ENCODE data around the gene AQP7.
A peak's percentile ranks its signal among the peaks of the same experiment; 100 is the strongest.
"Not testable (repeated sequence)": the region's sequence is repeated elsewhere in the genome, so short reads cannot be mapped to it uniquely, and the experiment has no call there.

AQP7 gene

GRCh38 chr9:33364127-33364526, 38.2 kb downstream of the AQP7 start:
- no peak overlapping the region for H3K27ac ChIP-seq (ENCODE audit: insufficient read depth in 1 of 2, low read depth in 1 of 2, low read length in 2 of 2, poor library complexity in 1 of 2, severe bottlenecking in 2 of 2)
- 87% methylated on average over 2 of the region's 2 CpGs for WGBS (ENCODE audit: insufficient coverage)
- ChIA-PET POLR2A (no interaction called here), CTCF (interaction anchor here (2.5 kb wide), 1 partner anchor 10 kb away, joined by 16 read pairs; no protein-coding TSS in a partner anchor)
- no peaks in the 10 kb centered on the region for H3K4me1 ChIP-seq (ENCODE audit: control extremely low read depth in 1 of 4, control insufficient read depth in 4 of 4, insufficient read depth in 4 of 4, low read length in 3 of 4)
- peaks cover 26 to 50% (median 38%) of the 10 kb centered on the region in 4 experiments for H3K36me3 ChIP-seq (ENCODE audit: control insufficient read depth in 4 of 4, insufficient read depth in 4 of 4, low read length in 3 of 4)
- no peaks in the 10 kb centered on the region for H3K9me3 ChIP-seq (ENCODE audit: control extremely low read depth in 1 of 5, control insufficient read depth in 4 of 5, insufficient read depth in 2 of 5, low read depth in 1 of 5, low read length in 4 of 5)
- no peak overlapping the region for H3K4me3 ChIP-seq (ENCODE audit: control insufficient read depth in 1 of 7, extremely low read depth in 1 of 7, insufficient read depth in 4 of 7, low read depth in 2 of 7, low read length in 6 of 7)
- no peaks in the 10 kb centered on the region for H3K27me3 ChIP-seq (replicated peaks in 2 of 5; ENCODE audit: control insufficient read depth in 4 of 5, insufficient read depth in 5 of 5, low read length in 4 of 5)
- no peak for DNase-seq

- CTCF ChIA-PET; H3K27me3 ChIP-seq (replicated peaks in 2 of 5; ENCODE audit: control insufficient read depth in 4 of 5, insufficient read depth in 5 of 5, low read length in 4 of 5); H3K27ac ChIP-seq (ENCODE audit: insufficient read depth in 1 of 2, low read depth in 1 of 2, low read length in 2 of 2, poor library complexity in 1 of 2, severe bottlenecking in 2 of 2); DNase-seq; H3K4me3 ChIP-seq (ENCODE audit: control insufficient read depth in 1 of 7, extremely low read depth in 1 of 7, insufficient read depth in 4 of 7, low read depth in 2 of 7, low read length in 6 of 7); POLR2A ChIA-PET; H3K9me3 ChIP-seq (ENCODE audit: control extremely low read depth in 1 of 5, control insufficient read depth in 4 of 5, insufficient read depth in 2 of 5, low read depth in 1 of 5, low read length in 4 of 5): not testable (repeated sequence)
- peaks cover 4 to 23% (median 11%) of the 10 kb centered on the region in 4 experiments for H3K36me3 ChIP-seq (ENCODE audit: control insufficient read depth in 4 of 4, insufficient read depth in 4 of 4, low read length in 3 of 4)
- peaks cover 2 to 11% (median 4%) of the 10 kb centered on the region in 4 experiments for H3K4me1 ChIP-seq (ENCODE audit: control extremely low read depth in 1 of 4, control insufficient read depth in 4 of 4, insufficient read depth in 4 of 4, low read length in 3 of 4)
- WGBS (ENCODE audit: insufficient coverage) = no CpG with 5 or more reads among the region's 3 CpGs
These were observed 43.7 kb downstream of the AQP7 start for GRCh38 chr9:33358641-33359040.

GRCh38 chr9:33355933-33356332, 46.4 kb downstream of the AQP7 start:
- no CpG with 5 or more reads among the region's 1 CpG for WGBS (ENCODE audit: insufficient coverage)
- Histone ChIP-seq H3K4me3 (ENCODE audit: control insufficient read depth in 1 of 7, extremely low read depth in 1 of 7, insufficient read depth in 4 of 7, low read depth in 2 of 7, low read length in 6 of 7) (no peak overlapping the region), H3K36me3 (ENCODE audit: control insufficient read depth in 4 of 4, insufficient read depth in 4 of 4, low read length in 3 of 4) (peaks cover 9 to 33% (median 13%) of the 10 kb centered on the region in 4 experiments), H3K27me3 (replicated peaks in 2 of 5; ENCODE audit: control insufficient read depth in 4 of 5, insufficient read depth in 5 of 5, low read length in 4 of 5) (no peaks in the 10 kb centered on the region), H3K27ac (ENCODE audit: insufficient read depth in 1 of 2, low read depth in 1 of 2, low read length in 2 of 2, poor library complexity in 1 of 2, severe bottlenecking in 2 of 2) (no peak overlapping the region), H3K9me3 (ENCODE audit: control extremely low read depth in 1 of 5, control insufficient read depth in 4 of 5, insufficient read depth in 2 of 5, low read depth in 1 of 5, low read length in 4 of 5) (no peaks in the 10 kb centered on the region), H3K4me1 (ENCODE audit: control extremely low read depth in 1 of 4, control insufficient read depth in 4 of 4, insufficient read depth in 4 of 4, low read length in 3 of 4) (peaks cover 2 to 11% (median 4%) of the 10 kb centered on the region in 4 experiments)
- no peak for DNase-seq
- POLR2A ChIA-PET = no interaction called here
- CTCF ChIA-PET = interaction anchor here (0.7 to 2.3 kb wide), 3 partner anchors 17 to 69 kb away, joined by 3 to 8 read pairs (median 4); no protein-coding TSS in a partner anchor

- 74% methylated on average over 3 of the region's 5 CpGs for WGBS (ENCODE audit: insufficient coverage)
- Histone ChIP-seq H3K4me1 (ENCODE audit: control extremely low read depth in 1 of 4, control insufficient read depth in 4 of 4, insufficient read depth in 4 of 4, low read length in 3 of 4) (peaks cover 2 to 13% (median 4%) of the 10 kb centered on the region in 4 experiments), H3K9me3 (ENCODE audit: control extremely low read depth in 1 of 5, control insufficient read depth in 4 of 5, insufficient read depth in 2 of 5, low read depth in 1 of 5, low read length in 4 of 5) (no peaks in the 10 kb centered on the region), H3K36me3 (ENCODE audit: control insufficient read depth in 4 of 4, insufficient read depth in 4 of 4, low read length in 3 of 4) (peaks cover 7 to 31% (median 10%) of the 10 kb centered on the region in 4 experiments), H3K4me3 (ENCODE audit: control insufficient read depth in 1 of 7, extremely low read depth in 1 of 7, insufficient read depth in 4 of 7, low read depth in 2 of 7, low read length in 6 of 7) (no peak overlapping the region), H3K27me3 (replicated peaks in 2 of 5; ENCODE audit: control insufficient read depth in 4 of 5, insufficient read depth in 5 of 5, low read length in 4 of 5) (no peaks in the 10 kb centered on the region), H3K27ac (ENCODE audit: insufficient read depth in 1 of 2, low read depth in 1 of 2, low read length in 2 of 2, poor library complexity in 1 of 2, severe bottlenecking in 2 of 2) (peak overlapping the region in 1 of 2 experiments; percentile 54)
- ChIA-PET POLR2A (no interaction called here), CTCF (interaction anchor here (1.2 to 3.1 kb wide), 4 partner anchors 18 to 112 kb away, joined by 3 to 8 read pairs (median 6); no protein-coding TSS in a partner anchor)
- peak in 2 of 3 donors; percentile 26 to 28 for DNase-seq
These were observed 47.6 kb downstream of the AQP7 start for GRCh38 chr9:33354651-33355211.

GRCh38 chr9:33351547-33351946, 50.8 kb downstream of the AQP7 start:
- ChIA-PET POLR2A (no interaction called here), CTCF (interaction anchor here (1.1 to 1.7 kb wide), 3 partner anchors 9 to 102 kb away, joined by 4 to 5 read pairs (median 5); no protein-coding TSS in a partner anchor)
- peaks cover 2 to 13% (median 4%) of the 10 kb centered on the region in 4 experiments for H3K4me1 ChIP-seq (ENCODE audit: control extremely low read depth in 1 of 4, control insufficient read depth in 4 of 4, insufficient read depth in 4 of 4, low read length in 3 of 4)
- WGBS (ENCODE audit: insufficient coverage) = 94% methylated on average over 4 of the region's 4 CpGs
- H3K27me3 ChIP-seq (replicated peaks in 2 of 5; ENCODE audit: control insufficient read depth in 4 of 5, insufficient read depth in 5 of 5, low read length in 4 of 5) = no peaks in the 10 kb centered on the region
- no peak overlapping the region for H3K27ac ChIP-seq (ENCODE audit: insufficient read depth in 1 of 2, low read depth in 1 of 2, low read length in 2 of 2, poor library complexity in 1 of 2, severe bottlenecking in 2 of 2)
- peak in 2 of 3 donors; percentile 11 to 34 for DNase-seq
- H3K9me3 ChIP-seq (ENCODE audit: control extremely low read depth in 1 of 5, control insufficient read depth in 4 of 5, insufficient read depth in 2 of 5, low read depth in 1 of 5, low read length in 4 of 5) = no peaks in the 10 kb centered on the region
- no peak overlapping the region for H3K4me3 ChIP-seq (ENCODE audit: control insufficient read depth in 1 of 7, extremely low read depth in 1 of 7, insufficient read depth in 4 of 7, low read depth in 2 of 7, low read length in 6 of 7)
- peaks cover 16 to 54% (median 25%) of the 10 kb centered on the region in 4 experiments for H3K36me3 ChIP-seq (ENCODE audit: control insufficient read depth in 4 of 4, insufficient read depth in 4 of 4, low read length in 3 of 4)

- POLR2A ChIA-PET = no interaction called here
- H3K4me3 ChIP-seq (ENCODE audit: control insufficient read depth in 1 of 7, extremely low read depth in 1 of 7, insufficient read depth in 4 of 7, low read depth in 2 of 7, low read length in 6 of 7) = no peak overlapping the region
- DNase-seq = peak; percentile 14 to 71 (median 59)
- H3K36me3 ChIP-seq (ENCODE audit: control insufficient read depth in 4 of 4, insufficient read depth in 4 of 4, low read length in 3 of 4) = peaks cover 18 to 61% (median 35%) of the 10 kb centered on the region in 4 experiments
- CTCF ChIA-PET = interaction anchor here (1.3 to 1.7 kb wide), 2 partner anchors 10 to 30 kb away, joined by 5 read pairs; no protein-coding TSS in a partner anchor
- no peaks in the 10 kb centered on the region for H3K27me3 ChIP-seq (replicated peaks in 2 of 5; ENCODE audit: control insufficient read depth in 4 of 5, insufficient read depth in 5 of 5, low read length in 4 of 5)
- peak overlapping the region; percentile 17 to 27 for H3K27ac ChIP-seq (ENCODE audit: insufficient read depth in 1 of 2, low read depth in 1 of 2, low read length in 2 of 2, poor library complexity in 1 of 2, severe bottlenecking in 2 of 2)
- peaks cover 2 to 13% (median 4%) of the 10 kb centered on the region in 4 experiments for H3K4me1 ChIP-seq (ENCODE audit: control extremely low read depth in 1 of 4, control insufficient read depth in 4 of 4, insufficient read depth in 4 of 4, low read length in 3 of 4)
- WGBS (ENCODE audit: insufficient coverage) = no CpG with 5 or more reads among the region's 2 CpGs
- H3K9me3 ChIP-seq (ENCODE audit: control extremely low read depth in 1 of 5, control insufficient read depth in 4 of 5, insufficient read depth in 2 of 5, low read depth in 1 of 5, low read length in 4 of 5) = no peaks in the 10 kb centered on the region
These were observed 52.1 kb downstream of the AQP7 start for GRCh38 chr9:33350310-33350709.

GRCh38 chr9:33349743-33350142, 52.6 kb downstream of the AQP7 start:
- WGBS (ENCODE audit: insufficient coverage) = 100% methylated on average over 1 of the region's 2 CpGs
- no peak for DNase-seq
- Histone ChIP-seq H3K27ac (ENCODE audit: insufficient read depth in 1 of 2, low read depth in 1 of 2, low read length in 2 of 2, poor library complexity in 1 of 2, severe bottlenecking in 2 of 2) (no peak overlapping the region), H3K9me3 (ENCODE audit: control extremely low read depth in 1 of 5, control insufficient read depth in 4 of 5, insufficient read depth in 2 of 5, low read depth in 1 of 5, low read length in 4 of 5) (no peaks in the 10 kb centered on the region), H3K27me3 (replicated peaks in 2 of 5; ENCODE audit: control insufficient read depth in 4 of 5, insufficient read depth in 5 of 5, low read length in 4 of 5) (no peaks in the 10 kb centered on the region), H3K4me1 (ENCODE audit: control extremely low read depth in 1 of 4, control insufficient read depth in 4 of 4, insufficient read depth in 4 of 4, low read length in 3 of 4) (peaks cover 1 to 9% (median 4%) of the 10 kb centered on the region in 4 experiments), H3K4me3 (ENCODE audit: control insufficient read depth in 1 of 7, extremely low read depth in 1 of 7, insufficient read depth in 4 of 7, low read depth in 2 of 7, low read length in 6 of 7) (no peak overlapping the region), H3K36me3 (ENCODE audit: control insufficient read depth in 4 of 4, insufficient read depth in 4 of 4, low read length in 3 of 4) (peaks cover 18 to 56% (median 36%) of the 10 kb centered on the region in 4 experiments)
- POLR2A ChIA-PET = no interaction called here
- CTCF ChIA-PET = no interaction called here
